HG03025 (cell line): Measurements from ENCODE around the gene DGKH.

Source experiments
- ATAC-seq: cut with Tn5 transposase; IDR thresholded peaks from one replicate; pipeline ENCODE4 v1.9.1; 2021; ENCODE audit warnings: mild to moderate bottlenecking, moderate library complexity; ENCODE audit not compliant: unreplicated experiment, low FRiP score

The DGKH gene

GRCh38 chr13:42048342-42048683, at the start of gene DGKH:
TSS of gene DGKH (plus strand) at chr13:42048648. CDS start at chr13:42048774, 126 bp downstream.
- peak; percentile 35 for ATAC-seq

- ATAC-seq: no peak
These were observed 47.6 kb upstream of the DGKH start for GRCh38 chr13:42000846-42001245.

DNA sequence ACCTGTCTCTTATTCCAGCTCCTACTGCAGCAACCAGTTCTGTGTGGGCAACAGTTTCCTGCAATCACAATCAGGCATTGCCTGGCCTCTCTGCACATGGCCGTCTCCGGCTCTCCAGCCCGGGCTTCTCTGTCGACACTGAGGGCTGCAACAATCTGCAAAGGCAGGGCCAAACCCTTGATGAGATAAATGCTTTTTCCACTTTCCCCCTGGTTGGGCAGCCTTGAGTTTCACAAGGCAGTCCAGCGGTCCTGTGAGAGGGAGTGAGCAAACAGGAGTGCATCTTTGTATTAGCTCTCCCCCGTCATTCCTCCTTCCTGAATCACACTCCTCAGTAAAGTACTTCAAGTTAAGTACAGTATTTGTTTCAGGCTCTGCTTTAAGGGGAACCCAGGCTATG, 46.9 kb upstream of the DGKH start:
- ATAC-seq: no peak

DNA sequence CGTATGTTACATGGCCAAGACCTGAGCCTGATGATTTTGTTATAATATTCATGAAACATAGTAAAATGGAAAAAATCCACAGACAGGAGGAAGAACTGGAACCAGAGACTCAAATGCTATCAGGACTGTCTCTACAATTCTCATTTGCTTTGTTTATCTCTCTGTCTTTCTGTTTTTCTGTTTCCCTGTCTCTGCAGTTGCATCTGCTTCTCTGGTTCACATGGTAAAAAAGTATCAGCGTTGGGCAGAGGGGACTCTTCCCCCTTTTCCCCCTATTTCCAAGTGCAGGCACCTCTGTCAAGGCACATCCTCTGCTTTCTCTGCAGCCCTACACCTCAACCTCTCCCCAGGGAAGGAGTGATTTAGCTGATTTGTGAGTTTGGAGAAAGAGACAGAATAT, 46.4 kb upstream of the DGKH start:
- no peak for ATAC-seq

GRCh38 chr13:42007844-42008243, 40.6 kb upstream of the DGKH start:
- no peak for ATAC-seq

DNA sequence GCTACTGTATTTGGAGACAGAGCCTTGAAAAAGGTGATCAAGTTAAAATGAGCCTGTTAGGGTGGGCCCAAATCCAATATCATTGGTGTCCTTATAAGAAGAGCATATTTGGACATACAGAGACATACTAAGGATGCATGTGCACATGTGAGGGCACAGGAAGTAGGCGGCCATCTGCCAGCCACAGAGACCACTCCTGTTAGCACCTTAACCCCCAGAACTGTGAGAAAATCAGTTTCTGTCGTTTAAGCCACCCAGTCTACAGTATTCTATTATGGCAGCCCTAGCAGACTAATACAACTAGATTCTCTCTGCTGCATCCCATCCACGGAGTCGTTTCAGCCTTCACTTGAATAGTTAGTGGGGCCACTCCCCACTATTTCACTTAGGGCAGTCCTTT, 39.4 kb upstream of the DGKH start:
- ATAC-seq: no peak

- ATAC-seq: no peak
These were observed 36.7 kb upstream of the DGKH start for GRCh38 chr13:42011601-42012350.

DNA sequence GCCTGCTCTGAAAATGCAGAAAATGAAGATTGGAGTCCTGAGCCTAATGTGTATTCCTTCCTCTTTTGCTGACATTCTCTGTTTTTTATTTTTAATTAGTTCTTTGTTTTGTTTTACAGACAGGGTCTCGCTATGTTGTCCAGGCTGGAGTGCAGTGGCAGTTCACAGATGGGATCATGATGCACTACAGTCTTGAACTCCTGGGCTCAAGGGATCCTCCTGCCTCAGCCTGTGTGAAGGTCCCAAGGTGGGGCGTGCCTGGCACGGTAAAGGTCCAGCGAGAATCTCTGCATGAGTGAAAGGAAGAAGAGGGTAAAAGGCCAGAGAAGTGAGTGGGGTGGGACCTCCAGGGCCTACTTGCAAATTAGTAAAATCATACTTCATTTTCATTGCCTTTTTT, 34.3 kb upstream of the DGKH start:
- ATAC-seq: no peak

DNA sequence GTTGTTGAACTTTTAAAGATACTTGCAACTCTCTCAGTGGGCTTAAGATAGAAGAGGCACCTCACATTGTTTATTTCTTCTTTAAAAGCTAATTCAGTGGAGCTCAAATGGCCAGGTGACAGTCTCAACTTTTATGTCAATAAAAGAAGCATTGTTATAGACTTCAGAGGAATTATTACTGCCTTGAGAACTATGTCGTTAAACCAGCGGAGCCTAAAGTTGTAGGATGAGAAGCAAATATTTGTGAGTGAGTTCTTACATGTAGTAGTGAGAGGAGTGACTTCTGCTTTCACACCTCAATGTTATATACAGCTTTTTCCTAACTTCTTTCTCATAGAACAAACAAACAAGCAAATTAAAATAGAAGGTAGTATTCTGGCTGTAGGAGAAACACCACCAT, 31.2 kb upstream of the DGKH start:
- no peak for ATAC-seq

GRCh38 chr13:42021851-42022250, 26.6 kb upstream of the DGKH start:
- ATAC-seq: no peak

DNA sequence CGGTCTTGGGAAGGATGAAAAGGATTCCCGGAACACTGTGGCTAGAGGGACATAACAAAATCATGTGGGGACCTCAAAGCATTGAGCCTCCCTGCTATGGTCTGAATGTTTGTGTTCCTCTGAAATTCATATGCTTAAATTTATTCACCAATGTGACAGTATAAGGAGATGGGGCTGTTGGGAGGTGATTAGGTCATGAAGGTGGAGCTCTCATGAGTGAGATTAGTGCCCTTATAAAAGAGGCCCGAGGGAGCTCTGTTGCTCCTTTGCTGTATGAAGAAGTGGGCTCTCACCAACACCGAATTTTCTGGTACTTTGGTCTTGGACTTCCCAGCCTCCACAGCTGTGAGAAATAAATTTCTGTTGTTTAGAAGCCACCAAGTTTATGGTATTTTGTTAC, 26.1 kb upstream of the DGKH start:
- no peak for ATAC-seq

DNA sequence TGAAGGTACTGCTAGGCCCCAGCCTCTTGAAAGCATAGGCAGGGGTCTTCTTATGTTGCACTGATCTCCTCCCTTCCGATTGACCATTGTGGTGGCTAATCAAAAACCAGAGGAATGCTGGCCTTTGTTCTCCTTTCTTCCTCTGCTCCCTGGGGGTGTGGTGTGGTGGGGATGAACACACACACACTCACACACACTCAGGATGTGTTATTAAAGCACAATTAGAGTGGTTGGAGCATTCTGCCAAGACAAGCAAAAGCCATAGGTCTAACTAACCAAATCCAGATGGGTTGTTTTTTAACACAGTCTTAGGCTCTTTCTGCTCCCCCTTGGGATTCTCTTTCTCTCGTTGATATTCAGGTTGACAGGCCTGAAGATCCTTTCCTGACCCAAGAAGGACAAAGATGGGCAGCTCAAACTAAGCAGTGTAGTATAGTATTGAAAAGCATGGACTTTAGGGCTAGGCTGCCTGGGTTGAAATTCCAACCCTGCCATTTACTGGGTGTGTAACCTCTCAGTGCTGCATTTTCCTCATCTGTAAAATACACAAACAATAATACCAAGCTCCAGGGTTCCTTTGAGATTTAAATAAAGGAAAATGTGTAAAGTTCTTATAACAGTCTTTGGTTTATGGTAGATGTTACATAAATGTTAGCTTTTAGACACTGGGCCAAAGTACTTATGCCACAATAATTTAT, 25.5 kb upstream of the DGKH start:
- no peak for ATAC-seq

DNA sequence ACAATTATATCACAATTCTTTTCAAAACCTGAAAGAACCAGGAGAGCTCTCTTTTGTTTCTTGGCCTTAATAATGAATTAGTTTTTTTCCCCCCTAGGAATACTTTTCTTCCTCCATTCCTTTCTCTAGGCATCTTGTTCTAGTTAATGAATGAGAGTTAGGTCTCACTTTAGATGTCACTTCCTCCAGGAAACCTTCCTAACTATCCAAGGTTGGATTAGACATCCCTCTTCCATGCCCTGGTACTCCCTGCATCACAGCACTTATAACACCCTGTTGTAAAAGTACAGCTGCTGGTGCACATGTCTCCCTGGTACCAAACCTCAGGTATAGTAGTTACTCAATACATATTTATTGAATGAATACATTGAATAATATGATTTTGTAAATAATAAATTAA, 21.2 kb upstream of the DGKH start:
- no peak for ATAC-seq

- ATAC-seq: no peak
These were observed 20.2 kb upstream of the DGKH start for GRCh38 chr13:42028113-42028799.

DNA sequence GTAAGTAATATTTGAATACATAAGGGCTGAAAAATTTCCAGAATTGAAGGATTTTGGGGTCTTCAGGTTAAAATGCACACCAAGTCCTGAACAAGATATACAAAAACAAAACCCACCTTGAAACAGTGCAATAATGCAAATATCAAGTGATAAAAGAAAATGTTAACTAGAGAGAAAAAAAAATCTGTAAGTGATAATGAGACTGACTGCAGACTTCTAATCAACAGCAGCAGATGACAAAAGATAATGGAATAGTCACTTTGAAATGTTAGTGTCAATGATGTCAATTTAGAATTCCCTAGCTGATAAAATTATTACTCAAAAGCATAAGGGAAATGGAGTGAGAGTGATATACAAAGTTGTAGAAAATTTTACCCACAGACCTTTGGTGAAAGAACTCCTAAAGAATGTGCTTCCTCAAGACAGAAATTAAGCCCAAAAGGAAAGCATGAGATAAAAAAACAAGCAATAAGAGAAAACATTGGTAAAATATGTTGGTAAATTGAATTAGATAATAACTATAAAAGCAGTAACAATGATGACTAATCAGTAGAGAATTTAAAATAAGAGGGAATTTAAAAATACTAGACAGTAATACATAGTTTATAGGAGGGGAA, 12.4 kb upstream of the DGKH start:
- no peak for ATAC-seq

DNA sequence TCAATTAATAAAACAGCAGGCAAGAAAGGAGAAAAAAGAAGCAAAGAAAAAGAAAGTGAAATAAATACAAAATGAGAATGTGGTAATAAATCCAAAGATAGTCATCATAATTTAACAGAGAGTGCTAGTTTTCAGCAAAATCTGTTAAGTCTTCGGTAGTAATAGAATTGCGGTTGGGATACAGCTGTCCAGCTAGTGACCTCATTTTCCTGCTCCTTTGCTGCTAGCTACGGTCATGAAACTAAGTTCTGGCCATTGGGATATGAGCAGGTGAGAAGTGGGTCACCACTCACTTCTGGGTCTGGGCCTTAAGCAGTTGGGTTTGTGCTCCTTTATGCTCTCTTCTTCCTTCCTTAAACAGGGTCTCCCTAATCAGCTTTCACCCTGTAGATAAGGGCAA, 11.7 kb upstream of the DGKH start:
- no peak for ATAC-seq

GRCh38 chr13:42038661-42039456, 9.6 kb upstream of the DGKH start:
- no peak for ATAC-seq

DNA sequence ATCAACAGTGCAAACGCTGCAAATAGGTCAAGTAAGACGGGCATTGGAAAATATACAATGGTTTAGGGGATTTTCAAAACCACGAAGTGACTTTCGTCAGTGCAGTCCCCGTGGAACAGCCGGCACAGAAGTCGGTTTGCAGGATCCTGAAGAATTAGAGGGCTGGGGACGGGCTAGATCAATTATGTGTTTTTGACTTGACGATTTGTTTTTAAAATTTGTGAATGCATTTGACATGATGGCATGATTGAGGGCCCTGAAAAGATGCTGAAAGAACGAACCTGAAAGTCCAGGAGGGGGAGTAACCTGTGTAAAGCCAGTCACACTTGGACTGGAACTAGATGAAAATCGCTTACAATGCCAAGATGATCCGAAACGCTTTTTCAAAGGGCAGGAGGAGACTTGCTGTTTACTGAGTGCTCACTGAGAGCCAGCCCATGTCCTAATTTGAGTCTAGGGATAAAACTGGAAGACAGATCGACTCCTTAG, 8.9 kb upstream of the DGKH start:
- no peak for ATAC-seq

- ATAC-seq: peak; percentile 65
These were observed 8.3 kb upstream of the DGKH start for GRCh38 chr13:42039946-42040729.

DNA sequence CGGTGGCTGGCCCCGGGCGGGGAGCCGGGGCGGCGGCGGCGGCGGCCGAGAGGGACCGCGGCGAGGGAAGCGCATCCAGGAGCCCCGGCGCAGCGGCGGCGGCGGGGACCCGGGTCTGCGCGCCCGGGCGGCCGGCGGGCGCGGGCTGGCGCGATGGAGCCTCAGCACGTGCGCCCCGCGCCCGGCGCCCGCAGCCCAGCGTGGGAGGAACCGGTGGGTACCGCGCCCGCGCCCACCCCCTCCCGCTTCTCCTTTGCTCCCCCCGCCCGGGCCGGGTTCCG, 7.8 kb upstream of the DGKH start:
- no peak for ATAC-seq
